Uterus (tissue), 2 donors: ENCODE results near the gene CEACAM16.

Experiments
- POLR2A ChIP-seq, 2 donors: fragments of 450-650 bp; IDR thresholded peaks; one replicate each; pipeline ENCODE4 v1.6.1; 2016; ENCODE audit warnings: antibody characterized with exemption in 2 of 2, mild to moderate bottlenecking in 1 of 2, moderate library complexity in 1 of 2
- TF ChIP-seq, protein P1 (sequence below), 4 experiments: fragments of 200-600 bp in 2 of 4; fragments of 450-650 bp in 2 of 4; sonication (generic) in 2 of 4; IDR thresholded peaks; one replicate each; pipeline ENCODE4 v1.5.1; 2016 to 2019; ENCODE audit warnings: antibody characterized with exemption in 4 of 4, mild to moderate bottlenecking in 2 of 4, moderate library complexity in 1 of 4

DNA sequence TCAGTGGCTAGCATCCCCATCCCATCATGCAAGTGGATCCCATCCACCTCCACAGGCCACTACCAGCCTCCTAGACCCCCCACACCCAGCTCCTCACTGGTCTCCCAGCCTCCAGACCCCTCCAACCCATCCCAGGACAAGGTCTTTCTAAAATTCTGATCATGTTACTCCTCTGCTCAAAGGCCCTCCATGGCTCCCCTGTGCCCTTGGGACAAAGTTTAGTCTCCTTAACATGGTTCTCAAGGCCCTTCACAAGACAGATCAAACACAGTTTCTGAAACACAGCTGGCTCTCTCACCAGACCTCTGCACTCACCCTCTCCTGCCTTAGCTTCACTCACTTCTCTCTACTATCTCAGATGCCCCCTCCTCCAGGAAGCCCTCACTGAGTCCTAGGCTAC lies 18.4 kb upstream of the CEACAM16 start:
- TF ChIP-seq, protein P1, sequence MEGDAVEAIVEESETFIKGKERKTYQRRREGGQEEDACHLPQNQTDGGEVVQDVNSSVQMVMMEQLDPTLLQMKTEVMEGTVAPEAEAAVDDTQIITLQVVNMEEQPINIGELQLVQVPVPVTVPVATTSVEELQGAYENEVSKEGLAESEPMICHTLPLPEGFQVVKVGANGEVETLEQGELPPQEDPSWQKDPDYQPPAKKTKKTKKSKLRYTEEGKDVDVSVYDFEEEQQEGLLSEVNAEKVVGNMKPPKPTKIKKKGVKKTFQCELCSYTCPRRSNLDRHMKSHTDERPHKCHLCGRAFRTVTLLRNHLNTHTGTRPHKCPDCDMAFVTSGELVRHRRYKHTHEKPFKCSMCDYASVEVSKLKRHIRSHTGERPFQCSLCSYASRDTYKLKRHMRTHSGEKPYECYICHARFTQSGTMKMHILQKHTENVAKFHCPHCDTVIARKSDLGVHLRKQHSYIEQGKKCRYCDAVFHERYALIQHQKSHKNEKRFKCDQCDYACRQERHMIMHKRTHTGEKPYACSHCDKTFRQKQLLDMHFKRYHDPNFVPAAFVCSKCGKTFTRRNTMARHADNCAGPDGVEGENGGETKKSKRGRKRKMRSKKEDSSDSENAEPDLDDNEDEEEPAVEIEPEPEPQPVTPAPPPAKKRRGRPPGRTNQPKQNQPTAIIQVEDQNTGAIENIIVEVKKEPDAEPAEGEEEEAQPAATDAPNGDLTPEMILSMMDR (IDR thresholded peaks at IDR 0.05): no peak
- no peak for TF ChIP-seq POLR2A (IDR thresholded peaks at IDR 0.05)
